Suppressor macrophage treated with lipopolysaccharide for 4 hours (primary cell): Measurements from ENCODE around the gene SYK.

Source experiments
- DNase-seq: peaks from one replicate; pipeline ENCODE4 v3.0.0-alpha.2; 2020

Gene SYK

DNA sequence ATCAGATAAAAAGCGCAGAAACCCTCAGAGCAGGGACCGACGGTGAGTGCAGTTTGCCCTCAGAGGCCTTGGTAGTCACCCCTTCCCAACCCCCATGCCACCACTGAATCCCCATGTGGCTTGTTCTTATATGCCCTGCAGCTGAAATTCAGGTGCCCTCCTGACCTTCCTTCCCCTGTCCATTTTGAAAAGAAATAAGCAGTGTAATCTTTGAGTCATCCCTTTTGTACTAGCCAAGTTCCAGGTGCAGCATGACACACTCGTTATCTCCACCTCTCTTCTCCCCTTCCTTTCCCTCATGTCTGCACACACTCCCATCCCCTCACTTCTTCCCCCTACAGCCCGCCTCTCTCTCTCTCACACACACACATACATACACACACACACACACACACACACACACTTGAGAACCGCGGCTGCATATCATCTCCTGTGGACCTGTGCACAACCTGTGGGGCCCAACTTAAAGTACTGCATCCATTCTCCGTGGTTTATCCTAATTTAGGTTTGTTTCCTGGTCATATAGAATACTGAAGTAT lies 53.1 kb downstream of the SYK start:
- DNase-seq, result no peak

DNA sequence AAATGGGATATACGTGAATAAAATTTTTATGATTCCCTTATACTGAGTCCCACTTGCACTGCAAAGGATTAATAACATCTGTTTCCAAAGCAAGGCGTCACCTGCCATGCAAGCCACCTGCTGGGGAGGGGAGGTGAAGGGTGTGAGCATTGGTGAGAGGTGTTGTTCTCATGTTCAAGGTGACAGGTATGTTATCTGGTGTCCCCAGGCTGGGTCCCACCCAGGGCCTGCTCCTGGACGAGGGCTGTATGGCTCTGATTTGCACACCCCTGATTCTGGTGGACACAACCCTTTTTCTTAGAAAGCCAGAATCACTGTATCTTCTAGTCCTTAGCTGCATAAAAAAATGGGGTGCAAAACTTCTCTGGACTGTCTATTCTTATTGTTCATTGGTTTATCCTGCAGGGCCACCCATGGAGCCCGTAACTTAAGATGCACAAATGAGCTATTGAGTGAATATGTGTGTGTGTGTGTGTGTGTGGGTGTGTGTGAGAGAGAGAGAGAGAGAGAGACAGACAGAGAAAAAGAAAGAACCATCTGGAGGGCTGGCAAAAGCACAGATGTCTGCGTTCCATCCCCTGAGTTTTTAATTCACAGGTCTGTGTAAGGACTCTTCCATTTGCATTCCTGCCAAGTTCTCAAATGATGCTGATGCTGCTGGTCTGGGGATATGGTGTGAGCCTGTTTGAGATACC lies 53.7 kb downstream of the SYK start:
- DNase-seq, result no peak

DNA sequence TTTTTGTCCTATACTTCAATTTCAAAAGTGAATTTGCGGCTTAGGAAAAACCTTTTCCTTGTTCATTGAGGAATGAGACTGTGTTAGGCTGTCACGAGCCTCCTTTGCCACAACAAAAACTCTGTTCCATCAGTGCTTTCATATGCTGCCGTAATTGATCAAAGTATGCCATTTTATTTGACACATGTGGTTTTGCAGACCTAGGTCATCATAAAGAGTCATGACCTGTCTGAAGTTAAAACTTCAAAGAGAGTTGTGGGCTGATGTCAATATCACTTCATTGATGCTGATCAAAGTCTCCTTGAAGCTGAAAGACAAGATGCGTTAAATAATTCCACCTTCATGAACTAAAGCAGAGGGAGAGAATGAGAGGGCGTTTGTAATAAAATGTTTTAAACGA lies 55.5 kb downstream of the SYK start:
- no peak for DNase-seq

DNA sequence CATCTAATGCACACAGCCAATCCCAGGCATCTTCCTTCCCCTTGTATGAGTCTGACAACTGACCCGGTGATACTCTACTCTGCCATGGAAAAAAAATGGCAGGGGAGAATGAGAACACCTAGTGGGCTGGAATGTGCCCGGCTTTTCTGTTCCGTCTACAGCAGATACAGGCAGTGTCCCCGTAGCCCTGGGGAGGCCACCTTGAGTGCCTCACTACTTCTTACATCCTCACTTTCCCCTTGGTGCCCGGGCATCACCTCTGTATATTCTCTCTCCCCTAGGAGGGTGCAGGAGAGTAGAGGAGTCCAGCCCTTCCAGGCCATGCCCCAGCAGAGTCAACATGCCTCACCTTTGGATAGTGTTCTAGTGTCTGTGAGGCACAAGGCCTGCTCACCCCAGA lies 56.2 kb downstream of the SYK start:
- no peak for DNase-seq

DNA sequence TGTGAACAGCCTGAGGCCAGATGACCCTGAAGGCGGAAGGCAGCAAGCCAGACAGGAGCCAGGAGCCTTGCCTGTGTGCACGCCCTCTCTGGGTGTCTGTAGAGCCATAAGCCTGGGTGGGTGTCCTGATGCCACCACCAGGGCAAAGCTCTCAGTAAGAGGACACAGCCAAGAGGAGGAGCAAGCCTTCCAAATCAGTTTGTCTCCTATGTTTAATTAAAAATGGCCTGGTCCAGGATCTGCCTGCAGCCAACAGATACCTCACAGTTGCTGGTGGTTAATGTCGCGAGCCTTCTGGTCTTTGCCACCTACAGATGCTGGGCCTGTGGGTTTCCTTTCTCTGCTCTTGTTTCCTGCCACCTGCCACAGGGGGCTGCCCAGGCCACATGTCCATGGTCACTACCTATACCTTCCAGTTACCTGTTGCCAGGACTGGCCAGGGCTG lies 56.9 kb downstream of the SYK start:
- no peak for DNase-seq

DNA sequence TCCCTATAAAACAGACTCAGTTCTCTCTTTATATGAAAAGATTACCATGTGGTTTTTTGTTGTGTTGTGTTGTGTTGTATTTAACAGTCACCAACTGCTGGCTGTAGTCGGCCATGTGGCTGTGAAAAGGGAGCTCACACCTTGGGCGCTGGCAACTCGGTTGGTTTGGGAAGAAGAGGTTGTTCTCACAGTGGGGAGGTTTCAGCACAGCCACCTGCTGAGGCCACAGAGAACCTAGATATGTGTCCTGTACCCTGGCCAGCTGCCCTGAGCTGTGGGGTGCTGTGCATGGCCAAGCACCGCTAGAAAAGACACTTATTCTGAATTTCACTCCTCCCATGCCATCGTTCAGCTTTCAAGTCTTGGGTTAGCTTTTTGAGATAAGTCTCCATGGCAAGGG lies 58.8 kb downstream of the SYK start:
- no peak for DNase-seq

DNA sequence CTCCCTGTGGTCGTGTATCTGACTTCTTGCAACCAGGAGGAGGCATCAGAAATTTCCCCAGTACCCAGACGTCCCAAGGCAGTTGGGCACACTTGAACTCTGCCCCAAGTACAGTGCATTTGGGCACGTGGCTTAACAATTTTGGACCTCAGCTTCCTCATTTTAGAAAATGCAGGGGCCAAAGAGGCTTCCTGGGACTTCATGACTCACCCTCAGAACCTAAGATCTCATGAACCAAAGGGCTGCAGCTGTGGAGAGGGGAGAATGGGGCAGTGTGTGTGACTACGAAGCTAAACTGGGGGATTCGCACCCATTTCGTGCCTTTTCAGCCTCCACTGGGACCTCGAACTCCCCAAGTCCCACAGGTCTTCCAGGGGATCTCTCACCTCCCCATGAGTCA lies 59.2 kb downstream of the SYK start:
- DNase-seq, result peak; percentile 76

DNA sequence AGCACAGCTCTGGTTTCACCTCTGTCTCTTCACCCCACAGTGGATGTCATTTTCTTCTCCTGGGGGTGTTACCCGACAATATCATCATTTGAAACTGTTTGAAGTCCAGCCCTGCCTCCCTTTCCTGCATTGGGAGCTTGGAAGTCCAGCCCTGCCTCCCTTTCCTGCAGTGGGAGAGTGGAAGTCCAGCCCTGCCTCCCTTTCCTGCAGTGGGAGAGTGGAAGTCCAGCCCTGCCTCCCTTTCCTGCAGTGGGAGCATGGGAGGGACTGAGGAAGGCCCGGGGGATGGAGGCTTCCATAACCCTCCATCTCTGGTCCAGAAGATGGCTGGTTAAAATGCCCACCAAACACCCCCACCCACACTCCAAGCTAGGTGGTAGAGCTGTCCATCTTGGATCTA lies 59.8 kb downstream of the SYK start:
- no peak for DNase-seq

DNA sequence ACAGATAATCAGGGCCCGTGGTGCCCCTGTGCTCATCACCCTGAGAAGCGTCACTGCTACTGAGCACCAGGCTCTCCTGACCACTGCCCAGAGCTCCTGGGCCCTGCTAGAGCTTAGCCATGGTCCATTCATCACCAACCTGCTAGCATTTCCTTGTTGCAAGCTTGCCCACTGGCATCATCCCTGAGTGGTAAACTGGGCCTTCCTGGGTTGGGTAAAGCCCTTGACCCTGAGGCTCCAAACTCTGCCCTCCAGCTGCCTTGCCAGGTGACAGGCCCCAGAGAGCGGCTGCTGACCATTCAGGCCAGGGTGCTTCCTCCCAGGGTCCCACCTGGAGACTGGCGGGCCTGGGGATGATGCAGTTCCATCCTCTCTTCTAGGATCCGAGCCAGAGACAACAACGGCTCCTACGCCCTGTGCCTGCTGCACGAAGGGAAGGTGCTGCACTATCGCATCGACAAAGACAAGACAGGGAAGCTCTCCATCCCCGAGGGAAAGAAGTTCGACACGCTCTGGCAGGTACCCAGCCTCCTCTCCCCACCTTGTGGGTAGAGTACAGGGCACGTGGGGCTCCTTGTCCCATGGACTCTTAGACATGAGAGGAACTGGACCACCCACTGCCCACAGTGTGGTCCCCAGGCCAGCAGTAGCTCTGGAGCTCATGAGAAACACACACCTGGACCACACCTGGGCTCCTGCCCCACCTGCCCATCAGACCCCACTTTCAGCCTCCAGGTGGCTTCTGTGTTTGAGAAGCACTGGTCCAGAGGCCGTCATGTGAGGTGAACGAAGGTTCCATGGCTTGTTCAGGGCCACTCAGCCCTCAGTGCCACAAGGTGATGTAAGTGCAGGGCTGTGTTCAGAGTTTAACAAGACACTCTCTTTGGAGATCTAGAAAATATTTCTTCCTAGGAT lies 60.5 kb downstream of the SYK start:
- no peak for DNase-seq

DNA sequence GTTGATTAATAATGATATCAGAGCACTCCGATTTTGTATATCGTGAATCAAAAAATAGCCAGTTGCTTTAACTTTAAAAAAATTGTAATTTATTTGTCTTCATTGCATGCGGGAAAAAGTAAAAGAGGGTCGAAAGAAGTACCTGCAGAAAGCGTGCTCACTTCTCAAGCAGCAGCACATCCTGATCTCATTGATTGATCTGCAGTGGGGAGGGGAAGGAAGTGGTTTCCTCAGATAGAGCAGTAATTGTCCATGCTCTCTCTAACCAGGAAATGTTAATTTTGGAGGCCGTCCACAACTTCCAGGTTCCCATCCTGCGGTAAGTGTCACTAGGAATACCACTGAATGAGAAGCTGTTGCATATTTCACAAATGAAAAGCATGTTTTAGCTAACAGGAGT lies 63.2 kb downstream of the SYK start:
- no peak for DNase-seq

DNA sequence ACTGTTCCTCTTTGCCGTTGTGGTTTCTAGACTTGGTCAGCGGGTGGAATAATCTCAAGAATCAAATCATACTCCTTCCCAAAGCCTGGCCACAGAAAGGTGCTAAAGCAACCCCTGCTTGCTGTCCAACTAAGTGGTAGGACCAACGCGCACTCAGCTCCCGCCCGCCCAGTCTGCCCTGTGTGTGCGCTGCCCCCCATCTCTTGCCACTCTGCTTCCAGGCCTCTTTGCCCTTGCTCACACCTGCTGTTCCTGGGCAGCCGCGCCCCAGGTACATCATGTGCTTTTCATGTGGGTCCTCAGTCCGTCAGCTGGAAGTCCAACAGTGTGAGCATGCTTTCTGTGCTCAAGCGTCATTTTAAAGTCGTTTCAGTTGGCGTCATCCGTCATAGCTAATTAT lies 65.5 kb downstream of the SYK start:
- DNase-seq, result no peak

DNA sequence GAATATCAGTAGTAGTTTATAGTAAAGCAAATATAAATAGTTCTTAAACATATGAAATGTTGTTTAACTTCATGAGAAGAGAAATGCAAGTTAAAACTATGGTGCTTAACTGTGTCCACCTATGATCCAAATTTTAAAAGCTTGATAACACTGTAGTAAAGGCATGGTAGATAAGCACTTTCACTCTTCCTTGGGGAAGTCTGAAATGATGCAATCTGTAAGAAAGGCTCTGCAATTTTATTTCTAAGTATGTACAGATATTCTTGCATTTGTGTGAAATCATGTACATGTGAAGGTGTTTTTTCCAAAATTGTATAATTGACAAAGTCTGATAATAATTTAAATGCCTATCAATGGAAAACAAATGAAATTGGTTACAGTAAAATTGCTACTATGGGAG lies 66.9 kb downstream of the SYK start:
- DNase-seq, result peak; percentile 25

DNA sequence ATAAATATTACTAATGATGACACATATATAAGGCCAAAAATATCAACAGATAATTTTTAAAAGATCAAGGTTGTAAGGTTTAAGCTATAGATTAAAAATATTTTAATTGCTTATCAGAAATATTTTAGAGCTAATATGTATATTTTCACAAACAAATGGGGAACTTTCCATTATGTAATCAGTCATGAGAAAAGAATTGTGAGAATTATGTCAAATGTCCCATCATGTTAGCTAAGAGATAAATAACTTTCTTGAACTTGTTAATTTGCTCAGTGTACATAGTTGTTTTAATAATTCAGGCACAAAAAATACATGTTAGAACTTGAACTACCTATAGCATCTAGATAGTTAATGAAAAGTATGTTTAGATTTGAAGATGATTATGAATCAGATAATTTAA lies 67.7 kb downstream of the SYK start:
- peak; percentile 19 for DNase-seq

DNA sequence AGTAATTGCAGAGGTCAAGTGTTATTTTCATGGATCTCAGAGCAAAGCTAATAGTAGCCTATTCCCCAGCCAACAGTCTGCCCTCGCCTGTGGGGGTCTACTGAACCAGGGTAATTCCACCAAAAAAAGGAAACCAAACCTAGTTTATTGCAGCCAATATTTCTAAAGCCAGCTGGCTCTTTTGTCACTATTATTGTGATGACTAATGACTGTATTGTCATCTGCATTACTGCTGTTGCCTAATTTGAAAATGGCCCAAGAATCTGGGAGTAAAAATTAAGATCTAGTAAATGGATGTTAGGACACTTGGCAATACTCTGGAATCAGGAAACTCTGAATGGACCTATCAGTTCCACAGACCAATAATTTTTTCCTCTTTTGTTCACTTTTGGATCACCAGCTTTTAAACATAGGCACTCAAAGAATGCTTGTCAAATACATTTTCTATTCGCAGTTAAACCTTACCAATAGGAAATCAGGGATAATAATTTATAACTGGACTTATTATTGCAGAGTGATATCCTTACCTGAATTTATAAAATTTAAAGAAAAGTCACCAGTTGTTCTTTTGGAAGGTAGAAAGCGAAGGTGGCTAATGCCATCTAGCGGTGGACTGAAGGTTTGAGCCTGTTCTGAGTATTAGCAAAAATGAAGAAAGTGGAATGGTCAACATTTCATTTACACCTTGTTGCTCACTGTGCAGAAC lies 69.2 kb downstream of the SYK start:
- DNase-seq, result peak; percentile 82

DNA sequence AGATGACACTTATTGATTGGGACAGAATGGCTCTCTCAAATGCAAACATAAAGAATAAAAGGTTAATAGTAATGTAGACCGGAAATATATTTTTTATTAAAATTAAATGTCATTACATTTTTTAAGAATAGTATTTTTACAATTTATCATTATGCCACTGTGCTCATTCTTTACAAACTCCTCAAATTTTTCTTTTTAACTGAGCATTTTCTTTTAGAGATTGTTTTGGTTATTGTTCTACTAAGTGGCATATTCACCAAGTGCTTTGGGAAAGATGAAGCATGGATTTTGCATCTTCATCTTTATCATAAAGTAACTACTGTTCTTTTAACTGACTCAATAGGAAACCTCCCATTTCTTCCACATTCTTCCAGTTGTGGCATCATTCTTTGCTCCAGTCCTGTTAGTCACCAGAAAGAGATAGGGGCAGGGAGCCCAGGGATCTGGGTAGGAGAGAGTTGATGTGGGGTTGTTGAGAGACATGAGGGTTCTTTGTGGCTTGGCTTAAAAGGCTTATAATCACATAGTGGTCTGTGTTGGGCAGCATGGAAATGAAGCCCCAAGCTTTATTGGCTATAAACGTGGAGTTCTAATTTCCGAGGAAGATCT lies 69.8 kb downstream of the SYK start:
- no peak for DNase-seq

DNA sequence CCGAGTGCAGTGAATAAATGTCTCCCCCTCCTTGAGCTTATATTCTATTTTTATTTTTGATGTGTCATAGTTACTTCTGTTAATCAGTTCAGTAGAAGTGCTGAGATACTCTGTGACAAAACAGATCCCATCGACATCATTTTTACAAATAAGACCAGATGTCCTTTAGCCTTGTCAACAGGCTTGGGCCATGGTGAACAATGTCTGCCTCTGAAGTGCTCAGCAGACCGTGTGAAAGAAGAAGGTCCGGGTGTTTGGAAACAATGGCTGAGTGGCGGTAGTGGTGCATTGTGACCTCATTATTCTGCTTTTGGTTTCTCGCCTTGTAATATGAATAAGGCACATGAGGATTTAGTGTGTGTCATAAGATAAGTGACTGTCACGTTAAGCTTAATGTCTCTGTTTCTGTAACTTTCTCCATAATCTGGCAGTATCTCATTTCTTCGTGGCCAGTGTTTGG lies 71.2 kb downstream of the SYK start:
- peak; percentile 44 for DNase-seq

DNA sequence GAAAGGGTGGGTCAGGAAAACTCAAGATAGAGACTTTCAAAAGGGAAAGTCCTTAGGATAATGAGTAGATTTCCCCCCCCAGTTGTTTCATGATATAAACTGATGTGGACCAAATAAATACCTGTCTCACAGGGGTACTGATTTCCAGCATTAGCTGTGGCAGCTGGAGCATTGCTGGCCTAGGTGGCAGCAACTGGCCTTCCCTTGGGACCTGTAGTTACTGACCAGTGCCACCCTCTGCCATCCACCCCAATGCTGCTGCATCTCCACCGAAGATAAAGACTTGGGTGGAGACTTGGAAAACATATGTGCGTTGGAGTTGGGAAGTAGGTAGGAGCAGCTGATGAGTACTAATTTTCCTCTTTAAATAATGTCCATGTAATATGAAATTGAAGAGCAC lies 71.8 kb downstream of the SYK start:
- no peak for DNase-seq

DNA sequence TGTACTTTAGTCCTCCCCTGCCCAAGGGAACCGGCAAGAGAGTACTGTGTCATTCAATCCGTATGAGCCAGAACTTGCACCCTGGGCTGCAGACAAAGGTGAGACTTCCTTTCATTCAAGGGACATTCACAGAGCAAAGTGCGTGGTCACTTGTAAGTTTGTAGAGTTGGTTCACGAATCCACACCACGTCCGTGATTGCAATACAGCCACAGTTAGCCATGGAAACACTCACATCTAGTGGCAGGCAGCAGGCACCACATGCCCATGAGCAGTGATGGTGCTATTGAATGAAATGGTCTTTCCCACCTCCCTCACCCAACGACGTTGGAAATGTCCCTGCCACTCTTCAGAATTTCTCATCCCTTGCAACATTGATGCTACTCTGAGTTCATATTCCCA lies 72.6 kb downstream of the SYK start:
- DNase-seq, result no peak

DNA sequence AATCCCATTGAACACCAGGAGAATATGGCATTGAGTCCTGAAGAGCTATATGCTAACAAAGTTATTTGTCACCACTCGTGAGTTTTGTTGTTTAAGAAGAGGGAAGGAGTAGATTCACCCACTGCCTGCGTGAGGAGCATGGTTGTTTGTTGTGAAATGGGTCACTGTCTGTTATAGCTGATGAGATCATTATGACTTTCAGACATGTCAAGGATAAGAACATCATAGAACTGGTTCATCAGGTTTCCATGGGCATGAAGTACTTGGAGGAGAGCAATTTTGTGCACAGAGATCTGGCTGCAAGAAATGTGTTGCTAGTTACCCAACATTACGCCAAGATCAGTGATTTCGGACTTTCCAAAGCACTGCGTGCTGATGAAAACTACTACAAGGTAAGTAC lies 76.9 kb downstream of the SYK start:
- no peak for DNase-seq

DNA sequence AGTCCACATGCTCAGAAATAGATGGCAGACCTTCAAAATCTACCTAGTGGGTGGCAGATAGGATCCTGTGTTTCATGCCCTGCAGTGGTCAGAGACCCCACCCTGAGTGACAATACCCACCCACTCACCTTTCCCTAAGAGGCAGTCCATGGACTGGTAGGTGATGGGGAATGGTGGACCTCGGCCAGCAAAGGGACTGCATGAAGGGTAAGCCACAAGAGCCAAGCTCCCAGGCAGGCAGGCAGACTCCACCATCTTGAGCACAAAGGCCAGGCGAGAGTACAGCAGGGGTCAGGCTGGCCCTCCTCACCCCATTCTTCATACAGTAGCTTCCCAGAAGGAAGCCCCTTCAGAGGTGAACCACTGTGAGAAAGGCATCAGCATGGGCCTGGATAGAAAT lies 78.4 kb downstream of the SYK start:
- no peak for DNase-seq

DNA sequence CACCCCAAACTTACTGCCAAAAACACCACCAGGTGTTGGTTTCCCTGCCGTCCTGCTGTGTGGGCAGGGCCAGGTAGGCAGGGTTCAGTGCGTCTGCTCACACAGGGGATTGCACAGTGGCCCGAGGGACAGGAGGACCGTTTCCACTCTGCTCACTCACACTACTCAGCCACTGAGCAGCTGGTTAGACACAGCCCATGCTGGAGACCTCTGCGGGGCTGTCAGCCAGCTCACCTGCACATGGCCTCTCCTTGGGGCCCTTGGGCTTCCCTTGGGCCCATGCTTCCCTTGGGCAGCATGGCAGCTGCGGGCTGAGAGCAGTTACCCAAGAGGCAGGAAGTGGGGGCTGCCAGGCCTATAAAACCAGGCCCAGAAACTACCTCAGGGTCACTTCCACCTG lies 79.0 kb downstream of the SYK start:
- DNase-seq, result no peak

DNA sequence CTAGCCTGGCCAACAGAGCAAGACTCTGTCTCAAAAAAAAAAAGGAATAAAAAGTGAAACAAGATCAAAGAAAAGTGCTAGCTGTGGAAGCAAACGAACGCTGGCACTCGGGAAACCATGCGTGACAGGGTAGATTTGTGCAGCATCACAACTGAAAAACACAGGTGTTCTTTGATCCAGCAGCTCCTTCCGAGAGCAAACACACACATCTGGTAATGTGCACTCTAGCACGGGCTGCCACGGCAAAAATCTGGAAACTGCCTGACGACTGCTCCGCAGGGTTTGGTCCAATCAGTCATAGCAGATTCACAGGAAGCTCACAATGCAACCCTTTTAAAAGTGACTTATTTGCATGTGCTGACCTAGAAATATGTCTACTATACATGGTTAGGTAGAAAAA lies 80.0 kb downstream of the SYK start:
- no peak for DNase-seq

DNA sequence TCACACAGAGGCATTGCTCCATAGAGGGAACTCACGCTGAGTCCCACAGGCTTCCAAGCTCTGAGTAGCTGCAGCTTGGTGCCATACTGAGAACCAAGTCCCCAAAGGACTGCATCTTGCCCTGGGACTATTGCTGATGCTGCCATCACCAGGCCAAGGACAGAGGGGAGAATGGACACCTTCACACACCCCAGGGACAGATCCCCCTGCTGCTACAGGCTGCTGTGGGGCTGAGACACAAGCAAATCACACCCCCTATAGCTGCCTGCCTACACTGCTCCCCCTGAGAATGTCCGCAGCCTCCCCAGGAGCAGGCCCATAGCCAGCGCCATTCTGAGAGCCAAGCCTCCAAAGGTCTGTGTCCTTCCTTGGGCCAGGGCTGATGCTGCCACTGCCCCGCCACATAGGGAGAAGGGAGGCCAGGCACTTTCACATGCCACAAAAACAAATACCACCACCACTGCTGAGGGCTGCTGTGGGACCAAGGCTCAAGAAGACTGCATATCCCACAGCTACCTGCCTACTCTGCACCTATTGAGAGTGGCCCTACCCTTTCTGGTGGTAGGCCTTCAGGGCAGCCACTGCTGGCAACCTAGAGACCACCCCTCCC lies 81.5 kb downstream of the SYK start:
- DNase-seq, result no peak
